Activated naive CD4-positive, alpha-beta T cell treated with anti-CD3 and anti-CD28 coated beads, Interleukin-2, amount 50 U/mL, for 24 hours (primary cell): ENCODE results near the gene TFF1.
A peak's percentile ranks its signal among the peaks of the same experiment; 100 is the strongest.

ENCODE experiments used
- H3K27ac Mint-ChIP-seq: one replicate; pipeline ENCODE4 v1.8.0; 2021; ENCODE audit warnings: mild to moderate bottlenecking, mixed read lengths
- H3K27me3 Mint-ChIP-seq: one replicate; pipeline ENCODE4 v1.8.0; 2021; ENCODE audit warnings: mixed read lengths
- H3K36me3 Mint-ChIP-seq: one replicate; pipeline ENCODE4 v1.8.0; 2021; ENCODE audit warnings: mixed read lengths
- H3K4me1 Mint-ChIP-seq: one replicate; pipeline ENCODE4 v1.8.0; 2021; ENCODE audit warnings: mixed read lengths
- H3K4me3 Mint-ChIP-seq: one replicate; pipeline ENCODE4 v1.8.0; 2021; ENCODE audit warnings: mild to moderate bottlenecking, mixed read lengths
- H3K9me3 Mint-ChIP-seq: one replicate; pipeline ENCODE4 v1.8.0; 2021; ENCODE audit warnings: mixed read lengths

TFF1 gene

GRCh38 chr21:42337830-42338728 is 28.3 kb downstream of the TFF1 start:
- Mint-ChIP-seq H3K4me1 (peaks cover 12% of the 10 kb centered on the region), H3K9me3 (no peaks in the 10 kb centered on the region), H3K36me3 (no peaks in the 10 kb centered on the region), H3K27me3 (no peaks in the 10 kb centered on the region), H3K4me3 (peak overlapping the region; percentile 34), H3K27ac (peak overlapping the region; percentile 19)

- Mint-ChIP-seq H3K4me3 (peak overlapping the region; percentile 34), H3K36me3 (no peaks in the 10 kb centered on the region), H3K9me3 (peaks cover under 1% of the 10 kb centered on the region), H3K27me3 (no peaks in the 10 kb centered on the region), H3K27ac (no peak overlapping the region), H3K4me1 (peaks cover 12% of the 10 kb centered on the region)
Measured at GRCh38 chr21:42337276-42337675, 29.1 kb downstream of the TFF1 start.

- no peak overlapping the region for H3K4me3 Mint-ChIP-seq
- no peaks in the 10 kb centered on the region for H3K27me3 Mint-ChIP-seq
- peaks cover 12% of the 10 kb centered on the region for H3K4me1 Mint-ChIP-seq
- peaks cover 9% of the 10 kb centered on the region for H3K9me3 Mint-ChIP-seq
- peaks cover 5% of the 10 kb centered on the region for H3K36me3 Mint-ChIP-seq
- no peak overlapping the region for H3K27ac Mint-ChIP-seq
Measured at GRCh38 chr21:42336054-42336453, 30.3 kb downstream of the TFF1 start.

- Mint-ChIP-seq H3K4me1 (peaks cover 6% of the 10 kb centered on the region), H3K27me3 (no peaks in the 10 kb centered on the region), H3K36me3 (peaks cover 7% of the 10 kb centered on the region), H3K27ac (no peak overlapping the region), H3K9me3 (peaks cover 14% of the 10 kb centered on the region), H3K4me3 (no peak overlapping the region)
Measured at GRCh38 chr21:42332557-42333317, 33.6 kb downstream of the TFF1 start.

- Mint-ChIP-seq H3K27ac (no peak overlapping the region), H3K9me3 (peaks cover 14% of the 10 kb centered on the region), H3K27me3 (no peaks in the 10 kb centered on the region), H3K36me3 (peaks cover 7% of the 10 kb centered on the region), H3K4me3 (no peak overlapping the region), H3K4me1 (no peaks in the 10 kb centered on the region)
Measured at GRCh38 chr21:42331660-42332059, 34.7 kb downstream of the TFF1 start.

GRCh38 chr21:42330380-42331371 is 35.7 kb downstream of the TFF1 start:
- H3K4me3 Mint-ChIP-seq, result no peak overlapping the region
- H3K36me3 Mint-ChIP-seq, result peaks cover 7% of the 10 kb centered on the region
- no peak overlapping the region for H3K27ac Mint-ChIP-seq
- H3K4me1 Mint-ChIP-seq, result no peaks in the 10 kb centered on the region
- H3K9me3 Mint-ChIP-seq, result peaks cover 14% of the 10 kb centered on the region
- H3K27me3 Mint-ChIP-seq, result no peaks in the 10 kb centered on the region

GRCh38 chr21:42324896-42325295 is 41.4 kb downstream of the TFF1 start:
- H3K4me3 Mint-ChIP-seq, result no peak overlapping the region
- H3K9me3 Mint-ChIP-seq, result no peaks in the 10 kb centered on the region
- H3K27me3 Mint-ChIP-seq, result peaks cover 4% of the 10 kb centered on the region
- no peak overlapping the region for H3K27ac Mint-ChIP-seq
- H3K4me1 Mint-ChIP-seq, result no peaks in the 10 kb centered on the region
- no peaks in the 10 kb centered on the region for H3K36me3 Mint-ChIP-seq

- H3K4me3 Mint-ChIP-seq, result no peak overlapping the region
- H3K27ac Mint-ChIP-seq, result no peak overlapping the region
- H3K36me3 Mint-ChIP-seq, result no peaks in the 10 kb centered on the region
- H3K9me3 Mint-ChIP-seq, result no peaks in the 10 kb centered on the region
- H3K27me3 Mint-ChIP-seq, result peaks cover 4% of the 10 kb centered on the region
- peaks cover 3% of the 10 kb centered on the region for H3K4me1 Mint-ChIP-seq
Measured at GRCh38 chr21:42321845-42322244, 44.5 kb downstream of the TFF1 start.

GRCh38 chr21:42321231-42321630 is 45.1 kb downstream of the TFF1 start:
- peaks cover 3% of the 10 kb centered on the region for H3K4me1 Mint-ChIP-seq
- H3K36me3 Mint-ChIP-seq, result no peaks in the 10 kb centered on the region
- H3K27me3 Mint-ChIP-seq, result peaks cover 4% of the 10 kb centered on the region
- H3K9me3 Mint-ChIP-seq, result no peaks in the 10 kb centered on the region
- H3K4me3 Mint-ChIP-seq, result no peak overlapping the region
- H3K27ac Mint-ChIP-seq, result no peak overlapping the region

- H3K27ac Mint-ChIP-seq, result no peak overlapping the region
- H3K27me3 Mint-ChIP-seq, result peaks cover 4% of the 10 kb centered on the region
- peaks cover 3% of the 10 kb centered on the region for H3K4me1 Mint-ChIP-seq
- no peak overlapping the region for H3K4me3 Mint-ChIP-seq
- H3K9me3 Mint-ChIP-seq, result no peaks in the 10 kb centered on the region
- no peaks in the 10 kb centered on the region for H3K36me3 Mint-ChIP-seq
Measured at GRCh38 chr21:42320791-42321190, 45.5 kb downstream of the TFF1 start.

- peaks cover 3% of the 10 kb centered on the region for H3K27me3 Mint-ChIP-seq
- H3K9me3 Mint-ChIP-seq, result no peaks in the 10 kb centered on the region
- no peak overlapping the region for H3K4me3 Mint-ChIP-seq
- H3K27ac Mint-ChIP-seq, result no peak overlapping the region
- H3K36me3 Mint-ChIP-seq, result no peaks in the 10 kb centered on the region
- peaks cover 3% of the 10 kb centered on the region for H3K4me1 Mint-ChIP-seq
Measured at GRCh38 chr21:42319851-42320572, 46.3 kb downstream of the TFF1 start.

GRCh38 chr21:42319376-42319775 is 47.0 kb downstream of the TFF1 start:
- Mint-ChIP-seq H3K4me3 (no peak overlapping the region), H3K4me1 (peaks cover 3% of the 10 kb centered on the region), H3K9me3 (no peaks in the 10 kb centered on the region), H3K27me3 (peaks cover 3% of the 10 kb centered on the region), H3K36me3 (no peaks in the 10 kb centered on the region), H3K27ac (no peak overlapping the region)

- Mint-ChIP-seq H3K4me3 (no peak overlapping the region), H3K36me3 (no peaks in the 10 kb centered on the region)
Measured at GRCh38 chr21:42317826-42318746, 48.2 kb downstream of the TFF1 start.

GRCh38 chr21:42317341-42317741 is 49.0 kb downstream of the TFF1 start:
- Mint-ChIP-seq H3K36me3 (no peaks in the 10 kb centered on the region), H3K4me1 (peaks cover 3% of the 10 kb centered on the region), H3K27ac (no peak overlapping the region), H3K9me3 (no peaks in the 10 kb centered on the region), H3K27me3 (no peaks in the 10 kb centered on the region), H3K4me3 (no peak overlapping the region)

More at GRCh38 chr21:42317826-42318746, 48.2 kb downstream of the TFF1 start:
- peaks cover 3% of the 10 kb centered on the region for H3K4me1 Mint-ChIP-seq
- no peak overlapping the region for H3K27ac Mint-ChIP-seq
- no peaks in the 10 kb centered on the region for H3K9me3 Mint-ChIP-seq
- no peaks in the 10 kb centered on the region for H3K27me3 Mint-ChIP-seq
